ENCODE results near the gene TRAPPC2B.
A peak's percentile ranks its signal among the peaks of the same experiment; 100 is the strongest.
"Not testable (repeated sequence)": the region's sequence is repeated elsewhere in the genome, so short reads cannot be mapped to it uniquely, and the experiment has no call there.

The TRAPPC2B gene

DNA sequence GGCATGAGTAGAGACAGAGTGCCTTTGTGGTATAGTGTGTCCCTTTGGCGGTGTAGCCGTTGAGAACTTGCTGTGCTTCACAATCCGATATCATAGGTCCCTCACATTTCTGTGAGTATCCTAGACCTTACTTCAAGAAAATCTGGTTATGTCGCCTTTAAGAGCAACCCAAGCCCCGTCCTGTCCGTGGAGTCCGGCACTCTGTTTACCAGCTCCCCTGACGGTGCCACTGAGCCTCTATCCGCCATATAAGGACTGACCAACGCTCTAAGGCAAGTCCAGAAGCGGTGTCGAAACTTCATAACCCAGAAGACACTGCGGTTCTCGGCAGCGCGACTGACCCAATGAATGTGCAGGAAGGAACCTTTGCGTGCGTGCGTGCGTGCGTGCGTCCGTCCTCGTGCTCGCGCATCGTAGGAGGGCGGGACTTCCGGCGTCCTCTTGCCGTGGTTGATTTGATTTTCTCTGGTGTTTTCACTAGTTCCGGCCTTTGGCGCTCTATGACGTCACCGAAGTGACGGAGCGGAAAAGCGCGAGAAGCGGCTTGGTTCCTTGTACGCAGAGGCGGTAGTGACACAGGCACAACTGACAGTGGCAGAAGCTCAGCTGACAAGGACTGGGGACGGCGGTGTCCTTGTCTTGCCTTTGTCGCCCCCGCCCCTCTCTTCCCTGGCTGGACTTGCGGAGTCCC, at the start of gene TRAPPC2B, which contains the start of gene ZNF547:
Gene TRAPPC2B, plus strand, starts transcription at position 555 of the 691 bp plus-strand sequence. CDS start 1,283 bp downstream, outside the sequence.
Gene ZNF547, plus strand, starts transcription at position 555 of the 691 bp plus-strand sequence. CDS start 5,005 bp downstream, outside the sequence.
- peak; percentile 97 for DNase-seq

DNA sequence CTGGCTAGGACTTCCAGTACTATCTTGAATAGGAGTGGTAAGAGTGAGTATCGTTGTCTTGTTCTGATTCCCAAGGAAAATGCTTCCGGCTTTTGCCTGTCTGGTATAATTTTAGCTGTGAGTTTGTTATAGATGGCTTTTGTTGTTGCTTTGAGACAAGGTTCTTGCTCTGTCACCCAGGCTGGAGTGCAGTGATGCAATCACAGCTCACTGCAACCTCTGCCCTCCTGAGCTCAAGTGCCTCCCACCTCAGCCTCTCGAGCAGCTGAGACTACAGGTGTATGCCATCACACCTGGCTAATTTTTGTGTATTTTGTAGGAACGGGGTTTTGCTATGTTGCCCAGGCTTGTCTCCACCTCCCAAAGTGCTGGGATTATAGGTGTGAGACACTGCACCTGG, 49.2 kb upstream of the TRAPPC2B start:
- DNase-seq, result no peak

DNA sequence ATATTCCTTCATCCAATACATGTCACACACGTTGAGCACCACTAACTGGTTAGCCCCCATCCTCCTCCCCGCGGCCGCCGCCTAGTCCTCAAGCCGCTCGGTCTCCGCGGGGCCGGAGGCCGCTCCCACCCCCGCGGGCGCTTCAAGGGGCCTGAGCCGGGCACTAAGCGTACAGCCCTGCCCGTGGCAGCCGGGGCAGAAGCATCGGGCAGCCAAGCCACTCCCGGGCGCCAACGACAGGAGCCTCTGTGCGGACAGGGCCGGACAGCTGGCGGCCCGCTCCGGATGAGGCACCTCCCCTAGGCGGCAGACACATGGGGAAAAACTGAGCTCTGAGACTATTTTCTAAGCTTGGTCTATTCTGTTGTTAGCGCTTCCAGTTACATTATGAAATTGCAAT, 45.8 kb upstream of the TRAPPC2B start:
- no peak for DNase-seq

DNA sequence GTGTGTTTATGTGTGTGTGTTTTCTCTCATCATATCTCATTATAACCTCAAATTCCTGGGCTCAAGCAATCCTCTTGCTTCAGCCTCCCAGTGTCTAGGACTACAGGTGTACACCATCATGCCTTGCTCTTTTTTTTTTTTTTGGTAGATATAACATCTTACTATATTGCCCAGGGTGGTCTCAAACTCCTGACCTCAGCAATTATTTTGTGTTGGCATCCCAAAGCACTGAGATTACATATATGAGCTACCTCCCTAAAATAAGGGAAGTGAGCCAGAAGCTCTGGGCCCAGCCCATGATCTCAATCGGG, 43.5 kb upstream of the TRAPPC2B start:
- DNase-seq, result no peak

DNA sequence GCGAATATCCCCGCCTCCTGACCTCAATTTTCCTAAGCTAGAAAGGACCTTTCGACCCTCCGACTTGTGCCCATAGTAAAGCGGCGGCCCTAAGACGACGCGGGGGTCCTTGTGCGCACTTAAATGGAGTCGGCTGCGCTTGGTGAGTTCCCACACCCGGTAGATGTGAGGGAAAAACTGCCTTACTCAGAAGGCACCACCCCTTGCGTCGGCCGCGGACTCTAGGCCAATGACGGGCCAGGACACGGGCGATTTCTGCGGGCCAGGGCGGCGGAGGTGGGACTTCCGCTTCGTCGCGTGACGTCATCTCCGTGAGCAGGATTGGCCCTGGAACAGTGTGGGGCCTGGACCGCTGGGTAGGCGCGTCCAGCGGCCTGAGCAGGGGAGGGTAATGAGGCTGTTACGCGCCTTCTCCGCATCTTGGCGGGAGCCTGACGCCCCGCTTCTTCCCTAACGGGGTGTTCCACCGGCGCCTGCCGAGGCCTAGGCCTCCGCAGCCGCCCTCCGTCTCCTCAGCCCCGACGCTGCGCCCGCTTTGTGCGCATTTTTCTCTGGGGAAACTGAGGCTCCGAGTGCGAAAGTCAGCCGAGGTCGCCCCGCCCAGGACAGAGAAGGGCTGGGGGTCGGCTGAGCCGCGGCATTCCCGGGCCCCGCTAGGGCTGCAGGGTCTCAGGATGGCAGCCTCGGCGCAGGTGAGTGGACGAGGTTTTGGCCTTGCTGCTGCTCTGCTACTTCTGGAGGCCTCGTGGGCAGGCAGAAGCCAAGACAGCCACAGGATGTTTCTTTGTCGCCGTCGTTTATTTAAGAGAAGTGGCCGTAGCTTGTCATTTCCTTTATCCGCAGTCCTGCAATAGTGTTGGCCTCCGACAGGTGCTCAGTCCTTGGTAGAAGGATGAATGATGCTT, 42.9 kb upstream of the TRAPPC2B start, which contains the start of gene ZNF543:
Gene ZNF543, plus strand, starts transcription at position 293 of the 905 bp plus-strand sequence. Its CDS starts 382 bp downstream, at position 675.
- peak; percentile 89 for DNase-seq

DNA sequence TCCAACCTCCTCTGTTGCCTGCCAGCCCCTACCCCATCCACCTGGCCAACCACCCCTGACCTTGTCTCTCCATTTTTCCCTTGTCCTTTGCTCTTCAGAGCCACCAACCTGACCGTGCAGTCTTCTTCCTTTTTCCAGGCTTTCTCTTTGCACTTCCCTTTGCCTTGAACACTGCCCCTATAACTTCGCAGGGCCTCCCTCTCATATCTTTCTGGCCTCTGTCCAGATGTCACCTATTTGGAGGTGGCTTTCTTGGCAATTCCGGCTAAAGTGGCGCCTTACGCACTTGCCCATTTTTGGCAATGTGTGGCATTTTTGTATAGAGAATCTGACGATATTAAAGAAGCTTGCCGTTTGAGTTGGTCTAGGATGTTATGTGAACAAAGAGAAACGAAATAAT, 42.2 kb upstream of the TRAPPC2B start:
- DNase-seq, result no peak

DNA sequence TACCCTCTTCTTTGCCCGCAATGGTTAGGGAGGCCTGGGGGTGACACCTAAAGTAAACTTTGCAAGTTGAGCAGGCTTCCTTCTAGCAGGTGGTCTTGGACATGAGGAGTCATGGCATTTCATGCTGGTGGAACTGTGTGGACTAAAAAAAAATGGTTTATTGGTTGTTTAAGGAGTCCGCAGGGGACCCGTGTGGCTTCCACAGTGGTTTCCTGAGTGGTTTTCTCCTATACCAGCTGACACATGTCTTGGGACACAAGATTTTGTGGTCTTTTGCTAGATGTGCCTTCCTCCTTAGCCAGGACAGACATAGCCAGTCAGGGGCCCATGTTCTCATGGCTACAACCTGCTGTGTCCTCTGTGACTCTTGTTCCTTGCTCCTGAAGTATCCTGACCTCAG, 41.6 kb upstream of the TRAPPC2B start:
- no peak for DNase-seq

DNA sequence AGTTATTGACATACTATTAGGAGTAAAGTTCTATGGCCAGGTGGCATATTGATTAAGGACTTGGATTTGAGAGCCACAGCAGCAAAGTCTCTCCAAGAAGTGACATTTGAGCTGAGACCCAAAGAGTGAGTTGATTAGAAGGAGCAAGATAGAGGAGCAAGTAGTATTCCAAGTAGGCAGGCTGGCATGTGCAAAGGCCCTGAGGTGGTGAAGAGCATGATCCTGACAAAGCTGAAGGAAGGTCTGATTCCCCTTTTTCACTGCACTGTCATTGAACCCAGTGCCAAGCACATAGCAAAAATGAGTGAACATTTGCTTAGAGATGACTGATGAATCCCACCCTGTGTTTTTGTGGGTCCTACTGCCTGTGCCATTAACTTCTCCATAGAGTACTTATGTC, 38.4 kb upstream of the TRAPPC2B start:
- DNase-seq, result no peak

DNA sequence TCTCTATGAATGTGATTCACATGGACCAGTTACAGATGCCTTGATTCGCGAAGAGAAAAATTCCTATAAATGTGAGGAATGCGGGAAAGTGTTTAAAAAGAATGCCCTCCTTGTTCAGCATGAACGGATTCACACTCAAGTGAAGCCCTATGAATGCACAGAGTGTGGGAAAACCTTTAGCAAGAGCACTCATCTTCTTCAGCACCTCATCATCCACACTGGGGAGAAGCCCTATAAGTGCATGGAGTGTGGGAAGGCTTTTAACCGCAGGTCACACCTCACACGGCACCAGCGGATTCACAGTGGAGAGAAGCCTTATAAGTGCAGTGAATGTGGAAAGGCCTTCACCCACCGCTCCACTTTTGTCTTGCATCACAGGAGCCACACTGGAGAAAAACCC, 35.4 kb upstream of the TRAPPC2B start:
- no peak for DNase-seq

DNA sequence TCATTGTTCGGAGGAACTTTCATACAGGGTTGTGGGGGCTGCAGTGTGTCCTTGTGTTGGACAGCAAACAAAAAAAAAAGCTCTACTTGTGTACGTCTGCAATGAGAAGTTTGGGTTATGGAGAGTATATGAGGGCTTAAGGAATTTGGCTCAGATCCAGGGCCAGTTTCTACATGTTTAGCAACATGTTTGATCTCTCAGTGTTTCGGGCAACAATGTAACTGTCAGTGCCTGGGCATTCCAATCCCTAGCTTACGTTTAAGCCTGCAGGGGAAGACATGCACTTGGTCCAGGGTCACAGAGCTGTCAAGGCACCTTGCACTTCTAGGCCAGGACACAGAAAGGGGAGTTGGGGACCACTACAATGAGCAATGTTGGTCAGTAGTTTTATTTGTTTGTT, 29.2 kb upstream of the TRAPPC2B start:
- no peak for DNase-seq

DNA sequence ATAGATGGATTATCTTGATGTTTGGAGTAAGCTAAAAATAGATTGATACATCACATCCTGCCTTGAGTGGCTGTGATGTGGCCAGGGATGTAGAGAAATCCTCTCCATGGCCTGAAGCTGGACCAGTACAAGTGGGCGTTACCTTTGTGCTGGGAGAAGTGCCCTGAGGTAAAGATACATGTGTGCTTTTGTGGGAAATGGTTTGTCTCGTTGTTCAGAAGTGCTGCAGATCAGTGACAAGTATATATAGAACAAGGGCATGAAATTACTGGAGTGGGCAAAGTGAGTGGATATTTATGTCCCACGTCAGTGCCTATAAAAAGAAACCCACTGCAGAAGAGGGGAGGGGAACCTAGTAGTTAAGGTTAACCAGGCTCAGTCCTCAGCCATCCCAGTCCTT, 24.5 kb upstream of the TRAPPC2B start:
- DNase-seq, result no peak

DNA sequence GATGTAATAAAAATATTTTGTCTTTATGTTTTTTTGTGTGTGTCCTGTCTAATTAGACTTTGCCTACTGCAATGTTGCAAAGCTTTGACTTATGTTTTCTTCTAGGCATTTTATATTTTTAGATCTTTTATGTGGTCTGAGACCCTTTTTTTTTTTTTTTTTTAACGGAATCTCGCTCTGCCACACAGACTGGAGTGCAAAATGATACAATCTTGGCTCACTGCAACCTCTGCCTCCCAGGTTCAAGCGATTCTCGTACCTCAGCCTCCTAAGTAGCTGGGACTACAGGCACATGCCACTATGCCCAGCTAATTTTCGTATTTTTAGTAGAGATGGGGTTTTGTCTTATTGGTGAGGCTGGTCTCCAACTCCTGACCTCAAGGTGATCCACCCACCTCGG, 20.8 kb upstream of the TRAPPC2B start:
- no peak for DNase-seq

DNA sequence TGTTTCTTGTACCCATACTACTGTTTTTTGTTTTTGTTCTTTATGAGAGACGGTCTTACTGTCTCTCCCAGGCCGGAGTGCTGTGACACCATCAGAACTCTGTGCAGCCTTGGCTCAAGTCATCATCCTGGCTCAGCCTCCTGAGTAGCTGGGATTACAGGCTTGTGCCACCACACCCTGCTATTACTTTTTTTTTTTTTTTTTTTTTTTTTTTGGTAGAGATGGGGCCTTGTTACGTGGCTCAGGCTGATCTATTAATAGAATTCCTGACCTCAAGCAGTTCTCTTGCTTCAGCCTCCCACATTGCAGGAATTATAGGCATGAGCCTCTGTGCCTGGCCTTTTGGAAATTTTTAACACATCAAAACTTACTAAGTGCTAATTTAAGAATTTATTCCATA, 15.2 kb upstream of the TRAPPC2B start:
- DNase-seq, result no peak

DNA sequence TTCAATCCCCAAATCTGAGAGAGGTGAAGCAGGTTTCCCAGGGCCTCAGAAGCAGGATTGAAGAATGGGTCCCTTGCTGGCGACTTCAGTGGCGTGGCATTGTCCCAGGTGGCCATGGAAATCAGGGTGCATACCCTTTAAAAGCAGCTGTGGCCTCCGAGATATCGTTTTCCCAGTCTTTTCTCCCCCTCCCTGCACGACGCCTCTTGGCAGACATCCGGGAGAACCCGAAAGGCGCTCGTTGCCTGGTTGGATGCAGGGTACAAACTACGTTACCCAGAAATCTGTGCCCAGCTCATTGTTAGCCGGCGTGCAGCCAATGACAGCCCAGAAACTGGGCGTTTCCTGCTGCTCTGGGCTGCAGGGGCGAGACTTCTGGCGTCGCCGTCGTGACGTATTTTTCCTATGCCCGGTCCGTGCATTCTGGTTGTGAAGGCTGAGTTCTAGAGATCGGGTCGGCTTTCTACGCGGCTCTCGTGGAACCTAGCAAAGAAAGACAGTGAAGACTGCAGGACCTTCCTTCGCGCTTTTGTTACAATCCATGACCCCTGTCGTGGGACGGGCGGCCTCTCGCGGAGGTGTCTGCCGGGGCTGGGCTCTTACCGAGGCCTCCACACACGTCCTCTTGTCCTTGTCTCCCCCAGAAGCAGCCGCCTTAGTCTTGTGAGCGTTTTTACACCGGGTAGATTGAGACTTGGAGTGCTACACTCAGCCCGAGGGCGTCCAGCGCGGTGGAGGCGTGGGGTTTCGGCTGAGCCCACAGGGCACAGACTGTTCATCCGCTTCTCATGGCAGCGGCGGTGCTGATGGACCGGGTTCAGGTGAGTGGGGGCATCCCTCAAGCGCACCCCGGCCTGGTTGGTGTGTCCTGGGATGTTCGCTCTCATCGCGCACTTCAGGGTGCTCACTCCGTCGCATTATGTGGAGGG, 12.2 kb upstream of the TRAPPC2B start, which contains the start of gene ZNF304:
Gene ZNF304, plus strand, starts transcription at position 395 of the 929 bp plus-strand sequence. Its CDS starts 394 bp downstream, at position 789.
- peak; percentile 76 for DNase-seq

DNA sequence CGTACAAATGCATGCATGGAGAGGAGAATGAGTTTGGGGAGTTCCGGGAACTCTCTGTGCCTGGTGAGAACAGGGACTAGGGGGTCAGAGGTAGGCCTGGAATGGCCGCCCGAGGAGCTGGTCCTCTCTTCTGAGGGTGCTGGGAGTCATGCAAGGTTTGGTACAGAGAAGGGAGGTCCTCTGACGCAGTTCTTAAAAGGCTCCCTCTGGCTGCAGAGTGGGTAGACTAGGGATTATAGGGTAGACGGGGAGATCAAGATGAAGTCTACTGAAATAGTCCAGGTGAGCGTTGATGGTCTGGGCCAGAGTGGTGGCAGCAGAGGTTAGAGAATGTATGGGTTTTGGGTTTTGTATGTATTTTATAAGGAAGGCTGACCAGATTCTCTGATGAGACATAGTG, 11.5 kb upstream of the TRAPPC2B start:
- no peak for DNase-seq

DNA sequence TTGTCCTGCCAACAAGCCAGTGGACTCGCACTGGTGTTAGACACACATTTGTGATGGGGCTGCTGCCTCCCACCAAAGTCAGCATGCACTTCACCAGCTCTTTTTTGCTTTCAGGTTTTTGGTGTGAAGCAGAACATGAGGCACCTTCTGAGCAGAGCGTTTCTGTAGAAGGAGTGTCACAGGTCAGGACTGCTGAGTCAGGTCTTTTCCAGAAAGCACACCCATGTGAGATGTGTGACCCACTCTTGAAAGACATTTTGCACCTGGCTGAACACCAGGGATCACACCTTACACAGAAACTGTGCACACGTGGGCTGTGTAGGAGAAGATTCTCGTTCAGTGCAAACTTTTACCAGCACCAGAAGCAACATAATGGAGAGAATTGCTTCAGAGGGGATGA, 7.4 kb upstream of the TRAPPC2B start:
- DNase-seq, result no peak

DNA sequence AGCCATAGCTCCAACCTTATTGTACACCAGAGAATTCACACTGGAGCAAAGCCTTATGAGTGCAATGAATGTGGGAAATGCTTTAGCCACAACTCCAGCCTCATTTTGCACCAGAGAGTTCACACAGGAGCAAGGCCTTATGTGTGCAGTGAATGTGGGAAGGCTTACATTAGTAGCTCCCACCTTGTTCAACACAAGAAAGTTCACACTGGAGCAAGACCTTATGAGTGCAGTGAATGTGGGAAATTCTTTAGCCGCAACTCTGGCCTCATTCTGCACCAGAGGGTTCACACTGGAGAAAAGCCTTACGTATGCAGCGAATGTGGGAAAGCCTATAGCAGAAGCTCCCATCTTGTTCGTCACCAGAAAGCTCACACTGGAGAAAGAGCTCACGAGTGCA, 5.9 kb upstream of the TRAPPC2B start:
- no peak for DNase-seq

DNA sequence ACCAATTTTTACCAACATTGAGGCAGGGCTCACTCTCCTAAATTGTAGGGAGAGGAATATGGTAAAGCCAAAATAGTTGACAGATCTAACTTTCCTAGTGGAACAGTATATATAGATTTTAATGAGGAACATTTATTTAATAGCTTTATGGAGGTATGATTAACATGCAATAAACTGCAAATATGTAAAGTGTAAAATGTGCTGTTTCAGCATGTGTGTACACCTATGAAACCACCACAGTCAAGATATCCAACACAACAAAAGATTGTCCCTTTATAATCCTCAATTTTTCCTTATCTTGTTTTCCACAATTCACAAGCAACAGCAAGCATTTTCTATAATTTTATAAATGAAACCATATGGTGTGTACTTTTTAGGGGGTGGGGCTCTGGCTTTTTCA, 4.1 kb upstream of the TRAPPC2B start:
- no peak for DNase-seq

DNA sequence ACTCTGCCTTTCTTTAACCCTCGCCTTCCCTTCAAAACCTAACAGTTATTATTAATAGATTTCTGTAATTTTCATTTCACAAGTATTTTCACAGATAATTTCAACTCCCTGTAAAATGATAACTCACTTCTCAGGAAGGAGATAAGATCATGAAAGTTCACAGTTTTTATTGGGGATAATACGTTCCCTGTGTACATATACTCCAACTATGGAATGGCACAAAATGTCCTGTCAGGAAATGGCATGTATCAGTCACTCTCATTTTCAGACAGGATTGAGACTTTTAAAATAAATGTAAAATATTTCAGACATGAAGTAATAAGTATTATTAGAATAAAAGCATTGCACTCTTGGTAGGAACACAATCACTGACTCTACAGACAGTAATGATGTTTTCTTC, 932 bp upstream of the TRAPPC2B start:
- DNase-seq, result no peak

DNA sequence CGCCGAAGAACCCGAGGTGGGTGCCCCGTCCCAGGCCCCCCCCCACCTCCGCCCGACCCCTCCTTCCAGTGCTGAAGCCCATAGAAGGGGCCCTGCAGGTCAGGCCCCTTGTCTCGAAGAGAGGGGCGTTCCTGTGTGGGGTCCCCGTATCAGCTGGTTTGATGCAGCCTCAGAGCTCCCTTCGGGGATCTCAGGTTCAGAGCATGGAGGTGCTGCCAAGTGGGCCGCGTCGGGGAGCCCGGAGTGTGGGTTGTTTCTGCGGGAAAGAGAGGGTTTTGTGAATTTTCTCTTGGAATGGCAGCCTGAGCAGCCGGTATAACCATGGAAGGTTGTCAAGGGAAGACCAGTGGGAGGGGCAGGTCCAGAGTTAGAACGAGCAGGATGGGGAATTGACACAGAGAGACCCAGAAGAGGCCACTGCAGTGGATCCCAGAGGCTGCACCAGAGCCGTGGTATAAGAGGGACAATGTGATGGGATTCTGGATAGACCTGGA, 384 bp downstream of the TRAPPC2B start:
- DNase-seq, result no peak

DNA sequence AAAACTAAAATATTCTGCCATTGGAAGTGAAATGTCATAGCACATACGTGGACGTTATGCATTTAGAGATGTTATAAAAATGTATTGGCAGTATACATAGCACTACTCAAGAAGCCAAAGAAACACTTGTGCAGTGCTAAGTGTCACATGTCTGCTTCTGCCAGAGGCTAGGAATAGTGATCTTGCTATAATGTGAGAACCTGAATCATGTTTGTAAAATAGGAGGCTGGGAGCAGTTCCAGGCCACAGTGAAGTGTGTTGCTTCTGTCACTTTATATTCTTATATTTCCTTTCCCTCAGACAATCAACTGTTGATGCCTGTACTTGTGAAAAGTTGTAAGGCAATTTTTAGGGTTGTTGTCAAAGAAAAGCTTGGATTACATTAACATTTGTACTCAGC, 3.4 kb downstream of the TRAPPC2B start:
- no peak for DNase-seq

DNA sequence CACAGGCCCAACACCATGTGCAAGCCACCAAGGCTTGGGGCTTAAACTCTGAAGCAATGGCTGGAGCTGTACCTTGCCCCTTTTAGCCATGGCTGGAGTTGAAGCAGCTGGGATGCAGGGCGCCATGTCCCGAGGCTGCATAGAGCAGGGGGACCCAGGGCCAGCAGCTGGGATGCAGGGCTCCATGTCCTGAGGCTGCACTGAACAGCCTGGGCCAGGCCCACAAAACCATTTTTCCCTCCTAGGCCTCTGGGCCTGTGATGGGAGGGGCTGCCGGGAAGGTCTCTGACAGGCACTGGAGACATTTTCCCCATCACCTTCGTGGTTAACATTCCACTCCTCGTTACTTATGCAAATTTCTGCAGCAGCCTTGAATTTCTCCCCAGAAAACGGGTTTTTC, 10.8 kb downstream of the TRAPPC2B start:
- DNase-seq, result no peak

DNA sequence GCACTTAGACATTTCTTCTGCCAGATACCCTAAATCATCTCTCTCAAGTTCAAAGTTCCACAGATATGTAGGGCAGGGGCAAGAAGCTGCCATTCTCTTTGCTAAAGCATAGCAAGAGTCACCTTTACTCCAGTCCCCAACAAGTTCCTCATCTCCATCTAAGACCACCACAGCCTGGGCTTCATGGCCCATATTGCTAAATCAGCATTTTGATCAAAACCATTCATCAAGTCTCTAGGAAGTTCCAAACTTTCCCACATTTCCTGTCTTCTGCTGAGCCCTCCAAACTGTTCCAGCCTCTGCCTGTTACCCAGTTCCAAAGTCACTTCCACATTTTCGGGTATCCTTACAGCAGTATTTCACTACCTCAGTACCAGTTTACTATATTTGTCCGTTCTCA, 11.3 kb downstream of the TRAPPC2B start:
- DNase-seq, result not testable (repeated sequence)

All from activated gamma-delta T cell treated with Interleukin-2 at 50 U/mL for 16 hours (primary cell).